Globus pallidus (tissue), 1 donor: ENCODE measurements around the gene PPP1R37.
A peak's percentile ranks its signal among the peaks of the same experiment; 100 is the strongest.

ENCODE experiments used
- DNase-seq: peaks from one replicate; pipeline ENCODE4 v3.0.0-alpha.2; 2015; ENCODE audit warnings: low spot score

The PPP1R37 gene

DNA sequence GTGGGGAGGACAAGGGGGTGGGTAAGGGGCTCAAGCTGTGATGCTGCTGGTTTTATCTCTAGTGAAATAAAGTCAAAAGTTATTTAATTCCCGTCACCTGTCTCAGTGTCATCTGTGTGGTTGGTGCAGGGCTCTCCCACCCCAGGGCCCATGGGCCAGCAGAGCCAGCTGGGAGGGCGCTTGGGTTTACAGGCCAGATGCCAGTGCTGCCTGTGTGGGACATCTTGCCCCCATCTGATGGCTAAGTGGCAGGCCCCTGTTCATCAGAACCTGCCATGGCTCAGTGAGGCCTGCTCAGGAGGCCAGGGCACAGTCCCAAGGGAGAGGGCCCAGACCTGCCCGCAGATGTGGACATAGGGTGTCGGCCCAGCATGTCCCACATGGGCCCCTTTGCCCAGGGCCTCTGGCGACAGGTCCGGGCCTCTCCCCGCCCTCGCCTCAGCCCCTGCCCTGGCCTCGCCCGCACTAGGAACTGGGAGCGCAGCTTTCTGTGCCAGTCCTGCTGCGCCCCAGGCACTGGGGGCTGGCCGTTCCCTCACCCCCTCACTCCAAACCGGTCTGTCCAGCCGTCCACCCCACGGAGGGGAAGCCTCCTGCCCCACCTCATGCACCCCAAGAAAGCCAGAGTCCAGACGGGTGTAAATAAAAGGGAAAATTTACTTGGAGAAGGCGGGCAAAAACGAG lies 22.0 kb upstream of the PPP1R37 start:
- no peak for DNase-seq

- no peak for DNase-seq
These were observed 21.4 kb upstream of the PPP1R37 start for GRCh38 chr19:45071545-45071938.

DNA sequence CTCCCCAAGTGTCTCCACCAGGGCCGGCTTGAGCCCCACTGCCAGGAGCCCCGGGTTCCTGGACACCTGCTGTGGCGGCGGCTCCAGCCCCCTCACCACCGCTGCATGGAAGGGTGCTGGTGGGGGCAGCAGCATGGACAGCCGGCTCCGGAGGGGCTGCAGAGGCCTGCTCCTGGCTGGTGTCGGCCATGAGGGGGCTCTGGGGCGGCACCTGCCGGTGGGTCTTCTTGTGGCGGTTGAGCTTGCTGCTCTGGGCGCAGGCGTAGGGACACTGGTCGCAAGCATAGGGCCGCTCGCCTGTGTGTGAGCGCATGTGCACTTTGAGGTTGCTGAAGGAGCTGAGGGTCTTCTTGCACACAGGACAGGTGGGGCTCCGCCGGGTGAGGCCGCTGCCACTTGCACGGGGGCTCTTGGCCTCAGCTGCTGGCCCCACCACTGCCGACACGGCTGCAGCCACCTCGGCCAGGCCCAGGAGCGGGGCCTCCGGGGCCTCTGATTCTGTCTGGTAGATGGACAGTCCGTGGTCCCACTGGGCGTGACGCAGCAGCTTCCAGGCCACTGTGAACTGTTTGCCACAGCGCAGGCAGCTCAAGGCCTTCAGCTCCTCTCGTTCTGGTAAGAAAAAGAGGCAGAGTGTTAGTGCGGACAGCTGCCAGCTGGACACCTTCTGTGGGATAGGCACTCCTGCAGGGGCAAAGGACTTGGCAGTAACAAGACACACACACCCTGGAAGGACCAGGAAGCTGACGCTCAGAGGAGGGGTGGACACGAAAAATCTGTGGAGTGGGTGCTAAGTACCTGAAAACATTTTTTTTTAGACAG lies 20.8 kb upstream of the PPP1R37 start:
- no peak for DNase-seq

- no peak for DNase-seq
These were observed 18.2 kb upstream of the PPP1R37 start for GRCh38 chr19:45074744-45075300.

DNA sequence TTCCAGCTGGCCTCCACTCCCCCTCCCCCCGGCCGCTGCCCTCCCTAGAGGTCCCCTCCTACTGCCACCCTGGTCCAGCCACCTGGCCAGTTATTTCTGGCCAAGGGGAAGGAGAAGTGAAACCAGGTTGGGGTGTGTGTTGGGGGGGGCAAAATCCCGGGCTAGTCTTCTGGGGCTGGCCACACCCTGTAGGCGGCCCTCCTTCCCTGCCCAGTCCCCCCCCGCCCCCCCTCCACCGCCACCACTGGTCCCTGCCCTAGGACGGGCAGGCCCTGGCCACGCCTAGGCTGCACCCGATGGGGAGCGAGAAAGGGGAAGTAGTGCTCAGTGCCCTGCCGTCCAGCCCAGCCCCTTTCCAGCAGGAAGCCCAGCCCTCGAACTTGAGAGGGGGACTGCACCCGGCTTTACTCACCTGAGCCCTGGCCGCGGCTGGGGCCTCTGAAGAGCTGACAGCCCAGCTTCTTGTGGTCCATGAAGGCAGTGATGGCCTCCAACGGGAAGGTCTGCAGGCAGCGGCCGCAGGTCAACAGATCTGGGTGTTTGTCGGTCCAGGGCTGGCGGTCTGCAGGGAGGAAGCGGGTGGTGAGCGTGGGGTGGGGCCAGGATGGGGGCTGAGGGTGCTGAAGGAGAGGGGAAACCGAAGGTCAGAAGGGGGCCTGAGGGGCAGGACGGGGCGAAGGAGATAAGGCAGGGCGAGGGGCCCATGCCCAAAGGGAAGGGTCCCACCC lies 17.5 kb upstream of the PPP1R37 start:
- DNase-seq, result peak; percentile 59

- no peak for DNase-seq
These were observed 16.7 kb upstream of the PPP1R37 start, which contains the start of gene ZNF296 for GRCh38 chr19:45076029-45076850. Gene ZNF296 (minus strand): TSS chr19:45076478. CDS start chr19:45076373, 105 bp downstream.

- no peak for DNase-seq
These were observed 15.9 kb upstream of the PPP1R37 start for GRCh38 chr19:45076851-45077730.

GRCh38 chr19:45078390-45079062 lies 14.5 kb upstream of the PPP1R37 start:
- DNase-seq, result no peak

DNA sequence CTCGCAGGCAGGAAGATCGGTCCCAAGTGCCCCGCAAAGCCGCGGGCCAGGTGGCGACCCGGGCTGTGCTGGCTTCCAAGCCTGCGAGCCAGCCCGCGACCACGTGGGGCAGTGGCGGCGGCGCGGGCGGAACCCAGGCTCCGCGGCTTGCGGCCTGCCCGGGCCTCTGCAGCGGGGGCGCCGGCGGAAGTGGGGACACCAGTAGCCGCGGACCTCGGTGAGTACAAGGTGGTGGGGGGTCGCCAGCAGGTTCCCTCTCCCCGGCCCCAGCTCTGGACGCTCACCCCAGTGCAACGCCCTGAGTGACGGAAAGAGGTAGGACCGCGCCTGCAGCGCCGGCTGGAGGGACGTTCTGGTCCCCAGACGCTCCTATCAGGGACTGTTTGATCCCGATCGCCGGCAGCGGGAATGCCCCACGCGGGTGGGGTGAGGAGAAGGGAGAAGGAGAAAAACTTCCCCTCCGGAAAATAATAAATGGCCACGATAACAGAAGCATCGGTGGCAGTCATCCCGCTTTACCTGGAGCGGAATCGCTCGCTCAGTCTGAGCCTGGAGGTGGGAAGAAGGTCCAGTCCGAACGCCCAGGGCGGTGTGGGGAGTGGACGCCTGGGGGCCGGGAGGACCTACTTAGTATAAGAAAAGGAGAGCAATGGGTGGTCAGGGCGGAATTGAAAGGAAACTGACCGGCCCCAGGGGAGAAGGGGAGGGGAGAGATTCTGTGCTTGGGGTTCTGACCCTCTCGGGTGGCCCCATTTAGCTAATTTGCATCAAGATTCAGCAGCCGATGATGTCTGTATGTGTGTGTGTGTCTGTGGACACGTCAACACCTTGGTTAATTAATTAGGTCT lies 13.7 kb upstream of the PPP1R37 start, which contains the start of gene GEMIN7:
Gene GEMIN7 (plus strand): TSS at position 198 of the 848 bp plus-strand sequence. CDS start 10,855 bp downstream, outside the sequence.
- DNase-seq, result no peak

- DNase-seq, result no peak
These were observed 13.0 kb upstream of the PPP1R37 start for GRCh38 chr19:45079911-45080370.

DNA sequence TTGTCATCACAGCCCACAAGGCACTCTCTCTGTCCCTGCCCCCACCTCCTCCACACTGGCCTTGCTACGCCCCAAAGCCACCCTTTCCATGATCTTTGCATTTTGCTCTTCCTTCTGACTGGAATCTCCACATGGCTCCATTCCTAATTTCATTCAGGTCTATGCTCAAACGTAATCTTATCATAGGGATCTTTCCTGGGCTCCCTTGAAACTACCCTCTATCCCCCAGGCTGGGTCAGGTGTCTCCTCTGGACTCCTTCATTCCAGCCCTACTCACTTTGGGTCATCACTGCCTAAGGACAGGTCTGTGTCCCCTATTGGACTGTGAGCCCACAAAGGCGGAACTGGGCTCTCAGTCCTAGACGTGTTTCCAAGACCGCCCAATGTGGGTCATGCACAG lies 10.8 kb upstream of the PPP1R37 start:
- DNase-seq, result no peak

DNA sequence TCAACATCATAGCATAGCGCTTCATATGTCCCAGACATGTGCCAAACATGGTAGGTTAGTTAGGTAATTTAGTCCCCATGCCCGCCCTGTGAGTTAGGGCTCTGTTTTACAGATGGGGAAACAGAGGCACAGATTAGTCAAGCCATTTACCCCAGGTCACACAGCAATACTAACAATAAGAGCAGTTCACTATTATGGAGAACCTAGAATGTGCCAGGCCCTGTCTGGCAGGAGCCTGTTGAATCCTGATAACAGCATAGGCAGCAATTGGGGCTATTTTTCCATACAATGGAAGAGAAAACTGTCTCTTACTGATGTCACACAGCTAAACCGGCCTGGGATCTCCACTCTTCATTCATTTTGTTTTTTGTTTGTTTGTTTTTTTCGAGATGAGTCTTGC lies 6.5 kb upstream of the PPP1R37 start:
- DNase-seq, result no peak

DNA sequence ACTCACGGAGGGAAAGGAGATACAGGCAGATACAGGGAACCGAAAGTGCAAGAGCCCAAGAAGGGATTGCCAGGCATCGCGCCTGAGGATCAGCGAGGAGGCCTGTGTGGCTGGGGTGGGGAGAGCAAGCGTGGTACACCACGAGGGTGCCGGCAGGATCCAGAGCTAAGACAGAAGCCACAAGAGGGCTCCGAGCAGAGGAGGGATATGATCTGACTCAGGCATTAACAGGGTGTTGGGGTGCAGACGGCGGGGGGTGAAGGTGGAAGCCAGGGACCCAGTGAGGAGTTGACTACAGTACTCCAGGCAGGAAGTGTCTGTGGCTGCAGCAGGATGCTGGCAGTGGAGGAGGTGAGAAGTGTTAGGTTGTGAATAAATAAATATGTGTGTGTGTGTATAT lies 5.4 kb upstream of the PPP1R37 start:
- no peak for DNase-seq

- DNase-seq, result no peak
These were observed 2.9 kb upstream of the PPP1R37 start for GRCh38 chr19:45090034-45090433.

DNA sequence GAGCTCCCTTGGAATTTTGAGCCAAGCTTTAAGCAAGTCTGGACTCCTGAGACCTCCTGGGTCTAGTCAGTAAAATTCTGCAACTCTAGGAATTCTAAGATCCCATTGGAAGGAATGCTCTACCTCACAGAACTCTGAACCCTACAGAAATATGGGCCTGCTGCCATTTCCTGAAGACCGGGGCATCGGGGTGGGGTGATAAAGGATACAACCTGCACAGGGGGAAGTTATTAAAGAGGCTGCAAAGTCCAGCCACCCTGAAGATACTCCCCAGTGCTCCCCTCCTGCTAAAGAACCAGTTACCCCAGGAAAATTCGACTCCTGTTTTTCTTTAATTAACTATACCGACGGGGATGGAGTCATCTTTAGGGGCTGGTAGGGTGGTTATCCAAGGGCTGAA lies 2.4 kb upstream of the PPP1R37 start:
- DNase-seq, result no peak

- peak; percentile 99 for DNase-seq
These were observed 1.7 kb upstream of the PPP1R37 start for GRCh38 chr19:45091031-45091923.

GRCh38 chr19:45094137-45094536 lies 1.2 kb downstream of the PPP1R37 start:
- no peak for DNase-seq

GRCh38 chr19:45094707-45095106 lies 1.7 kb downstream of the PPP1R37 start:
- no peak for DNase-seq
